GM20000 (cell line): ENCODE data around the gene ZBTB11.

ENCODE experiments used
- DNase-seq: peaks from one replicate; pipeline ENCODE4 v3.0.0; 2012; ENCODE audit warnings: low spot score
- TF ChIP-seq, protein P1 (sequence below): IDR thresholded peaks from 2 replicates; pipeline ENCODE4 v1.5.1; 2012; ENCODE audit warnings: mild to moderate bottlenecking, control low read depth; ENCODE audit errors: extremely low read depth, missing control alignments

The ZBTB11 gene

GRCh38 chr3:101640256-101640655, 36.7 kb downstream of the ZBTB11 start:
- TF ChIP-seq, protein P1, sequence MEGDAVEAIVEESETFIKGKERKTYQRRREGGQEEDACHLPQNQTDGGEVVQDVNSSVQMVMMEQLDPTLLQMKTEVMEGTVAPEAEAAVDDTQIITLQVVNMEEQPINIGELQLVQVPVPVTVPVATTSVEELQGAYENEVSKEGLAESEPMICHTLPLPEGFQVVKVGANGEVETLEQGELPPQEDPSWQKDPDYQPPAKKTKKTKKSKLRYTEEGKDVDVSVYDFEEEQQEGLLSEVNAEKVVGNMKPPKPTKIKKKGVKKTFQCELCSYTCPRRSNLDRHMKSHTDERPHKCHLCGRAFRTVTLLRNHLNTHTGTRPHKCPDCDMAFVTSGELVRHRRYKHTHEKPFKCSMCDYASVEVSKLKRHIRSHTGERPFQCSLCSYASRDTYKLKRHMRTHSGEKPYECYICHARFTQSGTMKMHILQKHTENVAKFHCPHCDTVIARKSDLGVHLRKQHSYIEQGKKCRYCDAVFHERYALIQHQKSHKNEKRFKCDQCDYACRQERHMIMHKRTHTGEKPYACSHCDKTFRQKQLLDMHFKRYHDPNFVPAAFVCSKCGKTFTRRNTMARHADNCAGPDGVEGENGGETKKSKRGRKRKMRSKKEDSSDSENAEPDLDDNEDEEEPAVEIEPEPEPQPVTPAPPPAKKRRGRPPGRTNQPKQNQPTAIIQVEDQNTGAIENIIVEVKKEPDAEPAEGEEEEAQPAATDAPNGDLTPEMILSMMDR = no peak
- no peak for DNase-seq

GRCh38 chr3:101639280-101639963, 37.5 kb downstream of the ZBTB11 start:
- DNase-seq = no peak
- TF ChIP-seq, protein P1 = no peak

GRCh38 chr3:101638261-101638745, 38.6 kb downstream of the ZBTB11 start:
- no peak for DNase-seq

DNA sequence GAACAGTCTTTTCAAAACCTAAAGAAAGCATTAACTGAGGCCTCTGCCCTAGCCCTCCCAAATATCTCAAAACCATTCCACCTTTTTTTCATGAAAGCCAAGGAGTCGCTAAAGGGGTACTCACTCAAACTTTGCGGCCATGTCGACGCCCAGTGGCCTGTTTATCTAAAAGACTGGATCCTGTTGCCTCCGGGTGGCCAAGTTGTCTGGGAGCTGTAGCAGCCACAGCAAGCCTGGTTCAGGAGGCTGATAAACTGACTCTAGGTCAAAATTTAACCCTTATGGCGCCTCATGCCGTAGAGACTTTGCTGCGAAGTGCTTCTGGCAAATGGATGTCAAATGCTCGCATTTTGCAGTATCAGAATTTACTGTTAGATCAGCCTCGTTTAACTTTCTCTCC, 39.5 kb downstream of the ZBTB11 start:
- TF ChIP-seq, protein P1 = no peak

More at GRCh38 chr3:101638261-101638745, 38.6 kb downstream of the ZBTB11 start:
- TF ChIP-seq, protein P1 = no peak

DNA sequence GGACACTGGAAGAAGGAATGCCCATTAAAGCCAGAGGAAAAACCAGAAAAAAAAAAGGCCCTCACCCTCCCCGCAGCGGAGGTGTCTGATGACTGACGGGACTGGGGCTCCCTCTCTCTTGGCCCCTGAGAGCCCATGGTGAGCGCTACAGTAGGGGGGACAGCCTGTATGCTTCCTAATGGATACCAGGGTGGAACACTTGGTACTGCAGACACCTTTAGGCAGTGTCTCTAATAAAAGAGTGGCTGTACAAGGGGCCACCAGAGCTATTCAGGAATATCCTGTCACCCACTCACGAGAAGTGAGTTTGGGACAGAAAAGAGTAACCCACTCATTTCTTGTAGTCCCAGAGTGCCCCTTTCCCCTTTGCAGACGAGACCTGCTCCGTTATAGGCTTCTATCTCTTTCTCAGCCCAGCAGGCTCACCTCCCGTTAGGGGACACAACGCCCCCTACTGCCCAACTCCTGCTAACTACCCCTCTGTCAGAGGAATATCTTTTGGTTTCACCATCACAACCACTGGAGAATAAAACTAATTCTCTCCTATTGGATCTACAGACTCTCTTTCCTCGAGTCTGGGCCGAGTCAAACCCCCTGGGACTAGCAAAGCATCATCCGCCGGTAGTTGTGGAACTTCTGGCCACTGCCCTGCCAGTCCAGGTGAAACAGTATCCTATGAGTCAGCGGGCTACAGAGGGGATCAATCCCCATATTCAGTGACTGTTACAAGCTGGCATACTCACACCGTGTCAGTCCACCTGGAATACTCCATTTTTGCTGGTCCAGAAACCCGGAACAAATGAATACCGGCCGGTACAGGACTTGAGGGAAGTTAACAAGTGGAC, 40.8 kb downstream of the ZBTB11 start:
- TF ChIP-seq, protein P1 = peak; percentile 56
- DNase-seq = peak; percentile 65

More for the DNA sequence above, 39.5 kb downstream of the ZBTB11 start:
- DNase-seq = no peak

GRCh38 chr3:101635345-101635744, 41.6 kb downstream of the ZBTB11 start:
- TF ChIP-seq, protein P1 = no peak
- DNase-seq = no peak
